Esophagus squamous epithelium (tissue), 5 donors: ENCODE results near the gene H6PD. TPM values are rescaled to one million over a fixed set of nuclear protein-coding genes. Genes with fewer than 3 reads are reported as not detected.

Experiments used
- DNase-seq: peaks from one replicate; lab custom pipeline; 2025; lab: John Stamatoyannopoulos, UW
- H3K27ac ChIP-seq, 4 donors: fragments of 200-600 bp; sonication (generic); one replicate each; pipeline ENCODE4 v1.5.1; 2016 to 2019; ENCODE audit warnings: mild to moderate bottlenecking in 1 of 4
- H3K27me3 ChIP-seq, 4 donors: fragments of 200-600 bp; sonication (generic); 1 replicate in 3 of 4; 2 replicates in 1 of 4; pipeline versions ENCODE4 v1.5.1 to v1.6.0; 2017 to 2021; ENCODE audit warnings: antibody characterized with exemption in 1 of 4
- H3K36me3 ChIP-seq, 3 donors: fragments of 200-600 bp; sonication (generic); one replicate each; pipeline ENCODE4 v1.5.1; 2016 to 2019
- H3K4me1 ChIP-seq, 3 donors: fragments of 200-600 bp; sonication (generic); one replicate each; pipeline ENCODE4 v1.5.1; 2017 to 2019
- H3K4me3 ChIP-seq, 4 donors: fragments of 200-600 bp; sonication (generic); 1 replicate in 3 of 4; 2 replicates in 1 of 4; pipeline ENCODE4 v1.5.1; 2016 to 2019; ENCODE audit warnings: mild to moderate bottlenecking in 2 of 4, moderate library complexity in 1 of 4
- H3K9me3 ChIP-seq, 3 donors: fragments of 200-600 bp; sonication (generic); one replicate each; pipeline ENCODE4 v1.5.1; 2016 to 2019
- CTCF ChIP-seq, 6 experiments: fragments of 450-650 bp in 4 of 6; fragments of 200-600 bp in 2 of 6; sonication (generic) in 2 of 6; IDR thresholded peaks; one replicate each; pipeline ENCODE4 v1.5.1; 2016 to 2019; ENCODE audit warnings: antibody characterized with exemption in 6 of 6, mild to moderate bottlenecking in 4 of 6, moderate library complexity in 4 of 6
- POLR2A ChIP-seq, 4 donors: fragments of 450-650 bp; IDR thresholded peaks; one replicate each; pipeline ENCODE4 v1.6.1; 2017; ENCODE audit warnings: antibody characterized with exemption in 4 of 4, mild to moderate bottlenecking in 4 of 4, moderate library complexity in 3 of 4
- WGBS, 2 donors: methylation state at CpG; one replicate each; pipeline ENCODE4 v1.1.5; 2018; 5-methylcytosine and 5-hydroxymethylcytosine counted together
- intact Hi-C: fragments of 100-400 bp; cut with DNase I; formaldehyde crosslinking; loops from one replicate; pipeline ENCODE4 v1.15.0; 2022
- total RNA-seq, 4 donors: library from RNA; depleted of rRNA; stranded (reverse); fragments of >200 nt; gene quantifications; one replicate each; pipeline ENCODE4 v1.1.0, GENCODE V29; 2016
- donor health status: DM: yes; HTN: yes; CAD: no.

H6PD gene
- total RNA-seq, 4 donors from 2014 or later = 10.6 to 35.5 (median 18.7) TPM

GRCh38 chr1:9292361-9293240 lies 58.0 kb downstream of the H6PD start, which contains the start of gene SPSB1:
Gene SPSB1 (plus strand): TSS chr1:9292894. CDS start chr1:9355892, 62,998 bp downstream.
- no peak for DNase-seq
- intact Hi-C loops = loop anchor here (5.0 to 10.0 kb wide), 2 partner anchors 82 to 160 kb away; no protein-coding TSS in a partner anchor
- TF ChIP-seq POLR2A (IDR thresholded peaks at IDR 0.05) (peak in 3 of 4 donors; percentile 32 to 98 (median 90)), CTCF (IDR thresholded peaks at IDR 0.05) (peak in 2 of 6 experiments; percentile 1 to 16)
- Histone ChIP-seq H3K4me3 (peak within 1 kb of the TSS; percentile 85 to 99 (median 90)), H3K36me3 (no peaks in the 10 kb centered on the region), H3K9me3 (peaks cover 0 to 13% (median 7%) of the 10 kb centered on the region in 3 donors), H3K27ac (peak within 1 kb of the TSS; percentile 94 to 100 (median 96)), H3K4me1 (peaks cover 35 to 72% (median 62%) of the 10 kb centered on the region in 3 donors), H3K27me3 (no peaks in the 10 kb centered on the region)
- WGBS, 2 donors = 10% methylated on average over 4 of the region's 119 CpGs; no CpG with 5 or more reads in 1 of the 2 donors

- Histone ChIP-seq H3K4me1 (peaks cover 35 to 77% (median 66%) of the 10 kb centered on the region in 3 donors), H3K36me3 (no peaks in the 10 kb centered on the region), H3K9me3 (peaks cover 0 to 8% (median 4%) of the 10 kb centered on the region in 3 donors), H3K27me3 (no peaks in the 10 kb centered on the region), H3K27ac (peak overlapping the region; percentile 94 to 100 (median 96)), H3K4me3 (peak overlapping the region; percentile 85 to 99 (median 90))
- no peak for TF ChIP-seq POLR2A (IDR thresholded peaks at IDR 0.05)
- no peak for TF ChIP-seq CTCF (IDR thresholded peaks at IDR 0.05)
- intact Hi-C loops = loop anchor here (5.0 to 10.0 kb wide), 2 partner anchors 82 to 159 kb away; no protein-coding TSS in a partner anchor
- DNase-seq = no peak
- no CpG with 5 or more reads among the region's 43 CpGs for WGBS, 2 donors
Measured at GRCh38 chr1:9293241-9293532, 58.6 kb downstream of the H6PD start.

GRCh38 chr1:9293533-9294404 lies 59.2 kb downstream of the H6PD start:
- Histone ChIP-seq H3K27me3 (no peaks in the 10 kb centered on the region), H3K9me3 (peaks cover 0 to 2% (median 0%) of the 10 kb centered on the region in 3 donors), H3K27ac (peak overlapping the region; percentile 94 to 100 (median 96)), H3K36me3 (no peaks in the 10 kb centered on the region), H3K4me3 (peak overlapping the region; percentile 85 to 99 (median 90)), H3K4me1 (peaks cover 35 to 83% (median 66%) of the 10 kb centered on the region in 3 donors)
- 5 to 8% methylated on average over 6 to 10 of the region's 41 CpGs for WGBS, 2 donors
- DNase-seq = no peak
- TF ChIP-seq CTCF (IDR thresholded peaks at IDR 0.05) (no peak), POLR2A (IDR thresholded peaks at IDR 0.05) (no peak)
- intact Hi-C loops = loop anchor here (5.0 to 10.0 kb wide), 2 partner anchors 81 to 159 kb away; no protein-coding TSS in a partner anchor

- WGBS, 2 donors = 0% methylated on average over 3 to 4 of the region's 6 CpGs
- no peaks in the 10 kb centered on the region for H3K36me3 ChIP-seq
- peak overlapping the region; percentile 85 to 99 (median 90) for H3K4me3 ChIP-seq
- no peaks in the 10 kb centered on the region for H3K9me3 ChIP-seq
- peaks cover 35 to 86% (median 64%) of the 10 kb centered on the region in 3 donors for H3K4me1 ChIP-seq
- peak overlapping the region; percentile 94 to 100 (median 96) for H3K27ac ChIP-seq
- intact Hi-C loops = loop anchor here (5.0 to 10.0 kb wide), 2 partner anchors 80 to 158 kb away; no protein-coding TSS in a partner anchor
- no peak for DNase-seq
- TF ChIP-seq POLR2A (IDR thresholded peaks at IDR 0.05) = peak in 1 of 4 donors; percentile 16
- TF ChIP-seq CTCF (IDR thresholded peaks at IDR 0.05) = peak in 1 of 6 experiments; percentile 28
- H3K27me3 ChIP-seq = no peaks in the 10 kb centered on the region
Measured at GRCh38 chr1:9294405-9294773, 59.8 kb downstream of the H6PD start.
